ENCODE results near the gene SLC9A7.

Gene SLC9A7

GRCh38 chrX:46757052-46757451, 1.9 kb downstream of the SLC9A7 start:
- CTCF ChIA-PET: no interaction called here
- TF ChIP-seq ZNF792 (tag by site-specific recombination; IDR thresholded peaks at IDR 0.05) (no peak), ZNF639 (tag by site-specific recombination; IDR thresholded peaks at IDR 0.05) (no peak)
- H3K4me3 ChIP-seq (ENCODE audit: low read depth, low read length): no peak overlapping the region
- no peak overlapping the region; the same call in 1 of the 2 replicates for H3K27ac ChIP-seq (ENCODE audit: extremely low read depth, low read depth, low read length)
- no peaks in the 10 kb centered on the region; a peak in 1 of 3 replicates for H3K36me3 ChIP-seq (ENCODE audit: control insufficient read depth in 2 of 2, insufficient read depth in 1 of 2, low read length in 2 of 2)
- H3K9me3 ChIP-seq (ENCODE audit: control insufficient read depth, insufficient read depth, low read depth, low read length): no peaks in the 10 kb centered on the region; the same call in 1 of the 2 replicates
- H3K4me1 ChIP-seq (ENCODE audit: control insufficient read depth, insufficient read depth, low read length): peaks cover 5% of the 10 kb centered on the region
- POLR2A ChIA-PET: no interaction called here

DNA sequence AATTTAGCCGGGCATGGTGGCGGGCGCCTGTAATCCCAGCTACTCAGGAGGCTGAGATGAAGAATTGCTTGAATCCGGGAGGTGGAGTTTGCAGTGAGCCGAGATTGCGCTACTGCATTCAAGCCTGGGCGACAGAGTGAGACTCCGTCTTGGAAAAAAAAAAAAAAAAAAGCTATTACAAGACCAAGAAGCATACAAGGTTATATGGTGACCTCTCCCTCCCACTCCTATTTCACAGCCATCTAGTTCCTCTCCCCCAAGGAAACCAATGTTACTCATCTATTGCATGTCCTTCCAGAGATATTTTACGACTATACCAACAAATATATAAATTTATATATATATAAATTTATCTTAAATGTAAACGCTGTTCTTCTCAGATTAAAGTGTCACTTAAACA, 3.2 kb downstream of the SLC9A7 start:
- ChIA-PET CTCF (no interaction called here), POLR2A (no interaction called here)
- peaks cover 0 to 3% of the 10 kb centered on the region in 2 experiments; a peak in 2 of 3 replicates for H3K36me3 ChIP-seq (ENCODE audit: control insufficient read depth in 2 of 2, insufficient read depth in 1 of 2, low read length in 2 of 2)
- no peaks in the 10 kb centered on the region; the same call in 1 of the 2 replicates for H3K9me3 ChIP-seq (ENCODE audit: control insufficient read depth, insufficient read depth, low read depth, low read length)
- no peak overlapping the region for H3K27ac ChIP-seq (ENCODE audit: extremely low read depth, low read depth, low read length)
- no peak for TF ChIP-seq ZNF148 (tag by site-specific recombination; IDR thresholded peaks at IDR 0.05; ENCODE audit: borderline replicate concordance)
- TF ChIP-seq SALL2 (tag by site-specific recombination; IDR thresholded peaks at IDR 0.05; ENCODE audit: borderline replicate concordance): no peak
- TF ChIP-seq ZNF629 (tag by site-specific recombination; IDR thresholded peaks at IDR 0.05): no peak
- no peak for TF ChIP-seq IKZF3 (tag by site-specific recombination; IDR thresholded peaks at IDR 0.05)
- TF ChIP-seq, protein P1, sequence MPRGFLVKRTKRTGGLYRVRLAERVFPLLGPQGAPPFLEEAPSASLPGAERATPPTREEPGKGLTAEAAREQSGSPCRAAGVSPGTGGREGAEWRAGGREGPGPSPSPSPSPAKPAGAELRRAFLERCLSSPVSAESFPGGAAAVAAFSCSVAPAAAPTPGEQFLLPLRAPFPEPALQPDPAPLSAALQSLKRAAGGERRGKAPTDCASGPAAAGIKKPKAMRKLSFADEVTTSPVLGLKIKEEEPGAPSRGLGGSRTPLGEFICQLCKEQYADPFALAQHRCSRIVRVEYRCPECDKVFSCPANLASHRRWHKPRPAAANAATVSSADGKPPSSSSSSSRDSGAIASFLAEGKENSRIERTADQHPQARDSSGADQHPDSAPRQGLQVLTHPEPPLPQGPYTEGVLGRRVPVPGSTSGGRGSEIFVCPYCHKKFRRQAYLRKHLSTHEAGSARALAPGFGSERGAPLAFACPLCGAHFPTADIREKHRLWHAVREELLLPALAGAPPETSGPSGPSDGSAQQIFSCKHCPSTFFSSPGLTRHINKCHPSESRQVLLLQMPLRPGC (tag by site-specific recombination; IDR thresholded peaks at IDR 0.05): no peak
- no peak for TF ChIP-seq ZNF2 (tag by site-specific recombination; IDR thresholded peaks at IDR 0.05)
- TF ChIP-seq, protein P2, sequence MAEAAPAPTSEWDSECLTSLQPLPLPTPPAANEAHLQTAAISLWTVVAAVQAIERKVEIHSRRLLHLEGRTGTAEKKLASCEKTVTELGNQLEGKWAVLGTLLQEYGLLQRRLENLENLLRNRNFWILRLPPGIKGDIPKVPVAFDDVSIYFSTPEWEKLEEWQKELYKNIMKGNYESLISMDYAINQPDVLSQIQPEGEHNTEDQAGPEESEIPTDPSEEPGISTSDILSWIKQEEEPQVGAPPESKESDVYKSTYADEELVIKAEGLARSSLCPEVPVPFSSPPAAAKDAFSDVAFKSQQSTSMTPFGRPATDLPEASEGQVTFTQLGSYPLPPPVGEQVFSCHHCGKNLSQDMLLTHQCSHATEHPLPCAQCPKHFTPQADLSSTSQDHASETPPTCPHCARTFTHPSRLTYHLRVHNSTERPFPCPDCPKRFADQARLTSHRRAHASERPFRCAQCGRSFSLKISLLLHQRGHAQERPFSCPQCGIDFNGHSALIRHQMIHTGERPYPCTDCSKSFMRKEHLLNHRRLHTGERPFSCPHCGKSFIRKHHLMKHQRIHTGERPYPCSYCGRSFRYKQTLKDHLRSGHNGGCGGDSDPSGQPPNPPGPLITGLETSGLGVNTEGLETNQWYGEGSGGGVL (tag by site-specific recombination; IDR thresholded peaks at IDR 0.05): no peak
- no peak for TF ChIP-seq BCL11B (tag by site-specific recombination; IDR thresholded peaks at IDR 0.05; ENCODE audit: low read depth)
- TF ChIP-seq, protein P3, sequence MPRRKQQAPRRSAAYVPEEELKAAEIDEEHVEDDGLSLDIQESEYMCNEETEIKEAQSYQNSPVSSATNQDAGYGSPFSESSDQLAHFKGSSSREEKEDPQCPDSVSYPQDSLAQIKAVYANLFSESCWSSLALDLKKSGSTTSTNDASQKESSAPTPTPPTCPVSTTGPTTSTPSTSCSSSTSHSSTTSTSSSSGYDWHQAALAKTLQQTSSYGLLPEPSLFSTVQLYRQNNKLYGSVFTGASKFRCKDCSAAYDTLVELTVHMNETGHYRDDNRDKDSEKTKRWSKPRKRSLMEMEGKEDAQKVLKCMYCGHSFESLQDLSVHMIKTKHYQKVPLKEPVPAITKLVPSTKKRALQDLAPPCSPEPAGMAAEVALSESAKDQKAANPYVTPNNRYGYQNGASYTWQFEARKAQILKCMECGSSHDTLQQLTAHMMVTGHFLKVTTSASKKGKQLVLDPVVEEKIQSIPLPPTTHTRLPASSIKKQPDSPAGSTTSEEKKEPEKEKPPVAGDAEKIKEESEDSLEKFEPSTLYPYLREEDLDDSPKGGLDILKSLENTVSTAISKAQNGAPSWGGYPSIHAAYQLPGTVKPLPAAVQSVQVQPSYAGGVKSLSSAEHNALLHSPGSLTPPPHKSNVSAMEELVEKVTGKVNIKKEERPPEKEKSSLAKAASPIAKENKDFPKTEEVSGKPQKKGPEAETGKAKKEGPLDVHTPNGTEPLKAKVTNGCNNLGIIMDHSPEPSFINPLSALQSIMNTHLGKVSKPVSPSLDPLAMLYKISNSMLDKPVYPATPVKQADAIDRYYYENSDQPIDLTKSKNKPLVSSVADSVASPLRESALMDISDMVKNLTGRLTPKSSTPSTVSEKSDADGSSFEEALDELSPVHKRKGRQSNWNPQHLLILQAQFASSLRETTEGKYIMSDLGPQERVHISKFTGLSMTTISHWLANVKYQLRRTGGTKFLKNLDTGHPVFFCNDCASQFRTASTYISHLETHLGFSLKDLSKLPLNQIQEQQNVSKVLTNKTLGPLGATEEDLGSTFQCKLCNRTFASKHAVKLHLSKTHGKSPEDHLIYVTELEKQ (tag by site-specific recombination; IDR thresholded peaks at IDR 0.05; ENCODE audit: borderline replicate concordance): no peak
- no peak for TF ChIP-seq ZNF221 (tag by site-specific recombination; IDR thresholded peaks at IDR 0.05; ENCODE audit: borderline replicate concordance)
- no peak for TF ChIP-seq ZNF529 (tag by site-specific recombination; IDR thresholded peaks at IDR 0.05; ENCODE audit: insufficient replicate concordance)
- TF ChIP-seq ZBTB44 (tag by site-specific recombination; IDR thresholded peaks at IDR 0.05): no peak
- no peak for TF ChIP-seq GLI2 (tag by site-specific recombination; IDR thresholded peaks at IDR 0.05; ENCODE audit: borderline replicate concordance, low read depth)
- no peak overlapping the region for H3K4me3 ChIP-seq (ENCODE audit: low read depth, low read length)
- peaks cover 5% of the 10 kb centered on the region for H3K4me1 ChIP-seq (ENCODE audit: control insufficient read depth, insufficient read depth, low read length)
